ENCODE data around the gene HMCN1. TPM values are rescaled to one million over a fixed set of nuclear protein-coding genes. Genes with fewer than 3 reads are reported as not detected.

The HMCN1 gene
- total and polyA plus RNA-seq, 4 donors = 1.5 to 6.8 (median 3.5) TPM

DNA sequence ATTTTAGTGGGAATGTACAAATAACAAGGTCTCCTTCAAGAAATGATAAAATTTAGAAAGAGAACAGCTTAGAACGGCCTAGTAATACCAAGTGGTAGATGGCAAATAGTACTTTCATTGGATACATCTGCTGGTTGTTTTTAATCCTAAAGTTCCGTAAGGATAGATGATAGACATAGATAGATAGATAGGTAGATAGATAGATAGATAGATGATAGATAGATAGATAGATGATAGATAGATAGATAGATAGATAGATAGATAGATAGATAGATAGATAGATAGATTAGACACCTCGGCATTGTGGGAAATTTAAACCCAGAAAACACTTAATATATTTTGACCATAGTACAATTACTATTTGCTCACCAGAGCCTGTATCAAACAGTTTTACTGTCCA lies 352.4 kb downstream of the HMCN1 start:
- no peak overlapping the region for H3K9ac ChIP-seq (ENCODE audit: low read depth in 1 of 2, low read length in 2 of 2)
- H3K4me1 ChIP-seq (ENCODE audit: control insufficient read depth in 4 of 4, insufficient read depth in 4 of 4, low read length in 3 of 4) = no peaks in the 10 kb centered on the region
- 90% methylated on average over 3 of the region's 3 CpGs for WGBS
- H3K36me3 ChIP-seq (ENCODE audit: control insufficient read depth in 4 of 4, insufficient read depth in 3 of 4, low read depth in 1 of 4, low read length in 3 of 4) = peaks cover 0 to 4% (median 2%) of the 10 kb centered on the region in 4 donors
- TF ChIP-seq FOXA2 (IDR thresholded peaks at IDR 0.05) (no peak), HNF4A (conservative IDR thresholded peaks at IDR 0.05) (no peak)
- TF ChIP-seq, protein P1, sequence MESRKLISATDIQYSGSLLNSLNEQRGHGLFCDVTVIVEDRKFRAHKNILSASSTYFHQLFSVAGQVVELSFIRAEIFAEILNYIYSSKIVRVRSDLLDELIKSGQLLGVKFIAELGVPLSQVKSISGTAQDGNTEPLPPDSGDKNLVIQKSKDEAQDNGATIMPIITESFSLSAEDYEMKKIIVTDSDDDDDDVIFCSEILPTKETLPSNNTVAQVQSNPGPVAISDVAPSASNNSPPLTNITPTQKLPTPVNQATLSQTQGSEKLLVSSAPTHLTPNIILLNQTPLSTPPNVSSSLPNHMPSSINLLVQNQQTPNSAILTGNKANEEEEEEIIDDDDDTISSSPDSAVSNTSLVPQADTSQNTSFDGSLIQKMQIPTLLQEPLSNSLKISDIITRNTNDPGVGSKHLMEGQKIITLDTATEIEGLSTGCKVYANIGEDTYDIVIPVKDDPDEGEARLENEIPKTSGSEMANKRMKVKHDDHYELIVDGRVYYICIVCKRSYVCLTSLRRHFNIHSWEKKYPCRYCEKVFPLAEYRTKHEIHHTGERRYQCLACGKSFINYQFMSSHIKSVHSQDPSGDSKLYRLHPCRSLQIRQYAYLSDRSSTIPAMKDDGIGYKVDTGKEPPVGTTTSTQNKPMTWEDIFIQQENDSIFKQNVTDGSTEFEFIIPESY (IDR thresholded peaks at IDR 0.05) = no peak
- TF ChIP-seq, protein P2, sequence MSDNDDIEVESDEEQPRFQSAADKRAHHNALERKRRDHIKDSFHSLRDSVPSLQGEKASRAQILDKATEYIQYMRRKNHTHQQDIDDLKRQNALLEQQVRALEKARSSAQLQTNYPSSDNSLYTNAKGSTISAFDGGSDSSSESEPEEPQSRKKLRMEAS (IDR thresholded peaks at IDR 0.05) = no peak
- no peak for DNase-seq (ENCODE audit: low spot score)
- no peaks in the 10 kb centered on the region for H3K9me3 ChIP-seq (ENCODE audit: control insufficient read depth in 4 of 4, low read length in 3 of 4)
- H3K4me3 ChIP-seq (ENCODE audit: low read depth in 1 of 3, low read length in 3 of 3) = no peak overlapping the region
- H3K27me3 ChIP-seq (ENCODE audit: control insufficient read depth in 4 of 4, insufficient read depth in 4 of 4, low read length in 3 of 4) = no peaks in the 10 kb centered on the region
- no peak overlapping the region for H3K27ac ChIP-seq (ENCODE audit: low read depth in 1 of 2, low read length in 2 of 2)

DNA sequence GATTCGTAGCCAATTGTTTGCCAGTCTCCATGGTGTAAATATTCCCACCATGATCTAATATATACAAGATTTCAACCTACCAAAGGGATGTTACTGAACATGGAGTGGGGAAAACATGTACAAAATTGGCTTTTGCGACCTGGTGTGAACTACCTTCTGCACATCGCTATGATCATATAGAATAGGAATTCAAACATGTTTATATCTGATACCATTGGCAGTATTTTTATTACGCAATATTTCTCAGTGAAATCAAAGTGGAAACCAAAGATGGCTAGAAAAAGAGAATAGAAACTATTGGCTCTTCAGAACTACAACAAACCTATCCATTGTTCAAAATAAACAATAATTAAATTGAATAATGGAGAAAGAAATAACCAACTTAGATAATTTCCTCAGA lies 355.7 kb downstream of the HMCN1 start:
- Histone ChIP-seq H3K9ac (ENCODE audit: low read depth in 1 of 2, low read length in 2 of 2) (no peak overlapping the region), H3K4me3 (ENCODE audit: low read depth in 1 of 3, low read length in 3 of 3) (no peak overlapping the region), H3K27me3 (ENCODE audit: control insufficient read depth in 4 of 4, insufficient read depth in 4 of 4, low read length in 3 of 4) (no peaks in the 10 kb centered on the region), H3K36me3 (ENCODE audit: control insufficient read depth in 4 of 4, insufficient read depth in 3 of 4, low read depth in 1 of 4, low read length in 3 of 4) (peaks cover 0 to 4% (median 2%) of the 10 kb centered on the region in 4 donors), H3K27ac (ENCODE audit: low read depth in 1 of 2, low read length in 2 of 2) (no peak overlapping the region), H3K9me3 (ENCODE audit: control insufficient read depth in 4 of 4, low read length in 3 of 4) (no peaks in the 10 kb centered on the region), H3K4me1 (ENCODE audit: control insufficient read depth in 4 of 4, insufficient read depth in 4 of 4, low read length in 3 of 4) (no peaks in the 10 kb centered on the region)
- no peak for DNase-seq (ENCODE audit: low spot score)
- TF ChIP-seq, protein P3, sequence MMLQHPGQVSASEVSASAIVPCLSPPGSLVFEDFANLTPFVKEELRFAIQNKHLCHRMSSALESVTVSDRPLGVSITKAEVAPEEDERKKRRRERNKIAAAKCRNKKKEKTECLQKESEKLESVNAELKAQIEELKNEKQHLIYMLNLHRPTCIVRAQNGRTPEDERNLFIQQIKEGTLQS (IDR thresholded peaks at IDR 0.05) = no peak
- 85% methylated on average over 4 of the region's 4 CpGs for WGBS

DNA sequence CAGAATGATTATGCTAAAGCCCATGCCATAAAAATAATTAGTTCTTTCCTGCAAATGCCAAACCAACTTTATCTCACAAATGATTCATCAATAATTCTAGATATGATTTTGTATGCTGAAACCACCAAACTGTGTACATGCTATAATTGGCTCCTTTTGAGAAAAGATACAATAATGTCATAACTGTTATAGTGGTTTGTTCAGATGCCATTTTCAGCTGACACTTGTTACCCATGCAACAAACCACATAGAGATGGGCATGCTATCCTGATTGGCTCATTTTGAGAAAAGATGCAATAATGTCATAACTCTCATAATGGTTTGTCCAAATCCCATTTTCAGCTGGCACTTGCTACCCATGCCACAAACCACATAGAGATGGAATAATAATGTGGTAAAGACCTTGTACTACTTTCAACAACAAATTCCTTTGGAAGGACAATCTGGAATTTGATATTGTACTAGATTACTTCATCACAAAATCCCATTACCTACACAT lies 357.1 kb downstream of the HMCN1 start:
- Histone ChIP-seq H3K4me1 (ENCODE audit: control insufficient read depth in 4 of 4, insufficient read depth in 4 of 4, low read length in 3 of 4) (no peaks in the 10 kb centered on the region), H3K27ac (ENCODE audit: low read depth in 1 of 2, low read length in 2 of 2) (no peak overlapping the region), H3K9ac (ENCODE audit: low read depth in 1 of 2, low read length in 2 of 2) (no peak overlapping the region), H3K36me3 (ENCODE audit: control insufficient read depth in 4 of 4, insufficient read depth in 3 of 4, low read depth in 1 of 4, low read length in 3 of 4) (peaks cover 0 to 4% (median 2%) of the 10 kb centered on the region in 4 donors), H3K4me3 (ENCODE audit: low read depth in 1 of 3, low read length in 3 of 3) (no peak overlapping the region), H3K27me3 (ENCODE audit: control insufficient read depth in 4 of 4, insufficient read depth in 4 of 4, low read length in 3 of 4) (no peaks in the 10 kb centered on the region), H3K9me3 (ENCODE audit: control insufficient read depth in 4 of 4, low read length in 3 of 4) (no peaks in the 10 kb centered on the region)
- TF ChIP-seq, protein P2 (IDR thresholded peaks at IDR 0.05) = no peak
- TF ChIP-seq, protein P4, sequence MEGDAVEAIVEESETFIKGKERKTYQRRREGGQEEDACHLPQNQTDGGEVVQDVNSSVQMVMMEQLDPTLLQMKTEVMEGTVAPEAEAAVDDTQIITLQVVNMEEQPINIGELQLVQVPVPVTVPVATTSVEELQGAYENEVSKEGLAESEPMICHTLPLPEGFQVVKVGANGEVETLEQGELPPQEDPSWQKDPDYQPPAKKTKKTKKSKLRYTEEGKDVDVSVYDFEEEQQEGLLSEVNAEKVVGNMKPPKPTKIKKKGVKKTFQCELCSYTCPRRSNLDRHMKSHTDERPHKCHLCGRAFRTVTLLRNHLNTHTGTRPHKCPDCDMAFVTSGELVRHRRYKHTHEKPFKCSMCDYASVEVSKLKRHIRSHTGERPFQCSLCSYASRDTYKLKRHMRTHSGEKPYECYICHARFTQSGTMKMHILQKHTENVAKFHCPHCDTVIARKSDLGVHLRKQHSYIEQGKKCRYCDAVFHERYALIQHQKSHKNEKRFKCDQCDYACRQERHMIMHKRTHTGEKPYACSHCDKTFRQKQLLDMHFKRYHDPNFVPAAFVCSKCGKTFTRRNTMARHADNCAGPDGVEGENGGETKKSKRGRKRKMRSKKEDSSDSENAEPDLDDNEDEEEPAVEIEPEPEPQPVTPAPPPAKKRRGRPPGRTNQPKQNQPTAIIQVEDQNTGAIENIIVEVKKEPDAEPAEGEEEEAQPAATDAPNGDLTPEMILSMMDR (IDR thresholded peaks at IDR 0.05; ENCODE audit: low read depth, low read length, missing input control) = no peak
- TF ChIP-seq JUND (IDR thresholded peaks at IDR 0.05) (no peak), NR2F2 (IDR thresholded peaks at IDR 0.05) (no peak), RAD21 (IDR thresholded peaks at IDR 0.05) (no peak)
- TF ChIP-seq, protein P5, sequence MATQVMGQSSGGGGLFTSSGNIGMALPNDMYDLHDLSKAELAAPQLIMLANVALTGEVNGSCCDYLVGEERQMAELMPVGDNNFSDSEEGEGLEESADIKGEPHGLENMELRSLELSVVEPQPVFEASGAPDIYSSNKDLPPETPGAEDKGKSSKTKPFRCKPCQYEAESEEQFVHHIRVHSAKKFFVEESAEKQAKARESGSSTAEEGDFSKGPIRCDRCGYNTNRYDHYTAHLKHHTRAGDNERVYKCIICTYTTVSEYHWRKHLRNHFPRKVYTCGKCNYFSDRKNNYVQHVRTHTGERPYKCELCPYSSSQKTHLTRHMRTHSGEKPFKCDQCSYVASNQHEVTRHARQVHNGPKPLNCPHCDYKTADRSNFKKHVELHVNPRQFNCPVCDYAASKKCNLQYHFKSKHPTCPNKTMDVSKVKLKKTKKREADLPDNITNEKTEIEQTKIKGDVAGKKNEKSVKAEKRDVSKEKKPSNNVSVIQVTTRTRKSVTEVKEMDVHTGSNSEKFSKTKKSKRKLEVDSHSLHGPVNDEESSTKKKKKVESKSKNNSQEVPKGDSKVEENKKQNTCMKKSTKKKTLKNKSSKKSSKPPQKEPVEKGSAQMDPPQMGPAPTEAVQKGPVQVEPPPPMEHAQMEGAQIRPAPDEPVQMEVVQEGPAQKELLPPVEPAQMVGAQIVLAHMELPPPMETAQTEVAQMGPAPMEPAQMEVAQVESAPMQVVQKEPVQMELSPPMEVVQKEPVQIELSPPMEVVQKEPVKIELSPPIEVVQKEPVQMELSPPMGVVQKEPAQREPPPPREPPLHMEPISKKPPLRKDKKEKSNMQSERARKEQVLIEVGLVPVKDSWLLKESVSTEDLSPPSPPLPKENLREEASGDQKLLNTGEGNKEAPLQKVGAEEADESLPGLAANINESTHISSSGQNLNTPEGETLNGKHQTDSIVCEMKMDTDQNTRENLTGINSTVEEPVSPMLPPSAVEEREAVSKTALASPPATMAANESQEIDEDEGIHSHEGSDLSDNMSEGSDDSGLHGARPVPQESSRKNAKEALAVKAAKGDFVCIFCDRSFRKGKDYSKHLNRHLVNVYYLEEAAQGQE (IDR thresholded peaks at IDR 0.05) = no peak
- DNase-seq (ENCODE audit: low spot score) = no peak

Data from liver (tissue), 9 donors.